WTC11 (cell line): ENCODE results near the gene KCNK18. TPM values are rescaled to one million over a fixed set of nuclear protein-coding genes. Genes with fewer than 3 reads are reported as not detected.

ENCODE experiments used
- ATAC-seq: fragments of 200-7000 bp; cut with Tn5 transposase; 2 replicates; pipeline ENCODE4 v1.10.0; 2021; ENCODE audit warnings: mild to moderate bottlenecking, moderate library complexity
- CTCF ChIA-PET: fragments of 300-600 bp; sonication (Branson Sonifier 250); formaldehyde crosslinking; loops from one replicate; lab custom pipeline; 2021; ENCODE audit warnings: antibody characterized with exemption; lab: Charles Lee
- POLR2A ChIA-PET: fragments of 350-600 bp; sonication (Branson Sonifier 250); formaldehyde crosslinking; loops from one replicate; lab custom pipeline; 2021; ENCODE audit warnings: antibody characterized with exemption; lab: Charles Lee
- DNase-seq: peaks from one replicate; pipeline ENCODE4 v3.0.0; 2021; ENCODE audit warnings: low spot score
- H3K27ac Mint-ChIP-seq: 2 replicates; pipeline ENCODE4 v1.8.0; 2021; ENCODE audit warnings: mixed read lengths
- H3K27me3 Mint-ChIP-seq: 2 replicates; pipeline ENCODE4 v1.8.0; 2021; ENCODE audit warnings: low read depth, mild to moderate bottlenecking, moderate library complexity, mixed read lengths
- H3K36me3 Mint-ChIP-seq: 2 replicates; pipeline ENCODE4 v1.8.0; 2021; ENCODE audit warnings: mixed read lengths
- H3K4me1 Mint-ChIP-seq: 2 replicates; pipeline ENCODE4 v1.8.0; 2022; ENCODE audit warnings: mixed read lengths
- H3K4me3 Mint-ChIP-seq: 2 replicates; pipeline ENCODE4 v1.8.0; 2021; ENCODE audit warnings: mild to moderate bottlenecking, moderate library complexity, mixed read lengths
- H3K9me3 Mint-ChIP-seq: 2 replicates; pipeline ENCODE4 v1.8.0; 2021; ENCODE audit warnings: mixed read lengths
- AFF4 ChIP-seq: sonication (generic); formaldehyde crosslinking; IDR thresholded peaks from 2 replicates; pipeline ENCODE4 v1.8.1; 2023; ENCODE audit warnings: mild to moderate bottlenecking, missing genetic modification reagents, borderline replicate concordance
- CTCF ChIP-seq: fragments of 200-600 bp; IDR thresholded peaks from 2 replicates; pipeline ENCODE4 v1.8.0; 2022; ENCODE audit warnings: antibody characterized with exemption
- E2F5 ChIP-seq: sonication (generic); formaldehyde crosslinking; IDR thresholded peaks from 2 replicates; pipeline ENCODE4 v1.8.1; 2022; ENCODE audit warnings: mild to moderate bottlenecking, moderate library complexity, missing genetic modification reagents
- ESRRA ChIP-seq: sonication (generic); formaldehyde crosslinking; IDR thresholded peaks from 2 replicates; pipeline ENCODE4 v1.8.1; 2022; ENCODE audit warnings: mild to moderate bottlenecking, missing genetic modification reagents, borderline replicate concordance
- GTF2I ChIP-seq: fragments of 250-450 bp; sonication (Bioruptor Pico); conservative IDR thresholded peaks from 2 replicates; pipeline ENCODE4 v1.4.0; 2021; ENCODE audit warnings: mild to moderate bottlenecking
- SP1 ChIP-seq: sonication (generic); formaldehyde crosslinking; conservative IDR thresholded peaks from 2 replicates; pipeline ENCODE4 v1.8.1; 2022; ENCODE audit warnings: missing genetic modification reagents
- ZMAT4 ChIP-seq: fragments of 250-450 bp; sonication (Bioruptor Pico); IDR thresholded peaks from 2 replicates; pipeline ENCODE4 v1.9.0; 2021; ENCODE audit warnings: mild to moderate bottlenecking
- ZNF138 ChIP-seq: sonication (generic); formaldehyde crosslinking; conservative IDR thresholded peaks from 2 replicates; pipeline ENCODE4 v1.8.1; 2022; ENCODE audit warnings: mild to moderate bottlenecking, moderate library complexity, missing genetic modification reagents
- ZNF425 ChIP-seq: fragments of 250-450 bp; sonication (Bioruptor Pico); conservative IDR thresholded peaks from 2 replicates; pipeline ENCODE4 v1.9.0; 2021; ENCODE audit warnings: mild to moderate bottlenecking
- ZSCAN18 ChIP-seq: fragments of 250-450 bp; sonication (Bioruptor Pico); IDR thresholded peaks from 2 replicates; pipeline ENCODE4 v2.1.2; 2022; ENCODE audit warnings: mild to moderate bottlenecking, moderate library complexity
- total RNA-seq: library from RNA; stranded (reverse); gene quantifications from 3 replicates; pipeline ENCODE4 v1.2.3, GENCODE V29; 2021

The KCNK18 gene
- total RNA-seq, 1 experiment from 2014 or later: not detected

- TF ChIP-seq ZSCAN18 (CRISPR knock-in tag) (no peak), GTF2I (CRISPR knock-in tag) (no peak), SP1 (CRISPR knock-in tag) (no peak), ZNF425 (no peak), CTCF (no peak)
Observed at GRCh38 chr10:117249493-117250093, 52.3 kb downstream of the KCNK18 start (continued).

GRCh38 chr10:117250411-117250810 lies 53.1 kb downstream of the KCNK18 start:
- CTCF ChIA-PET: interaction anchor here (1.7 to 3.0 kb wide), 3 partner anchors 10 to 192 kb away, joined by 3 to 10 read pairs (median 8); no protein-coding TSS in a partner anchor
- TF ChIP-seq ZNF138 (CRISPR knock-in tag) (no peak), ESRRA (CRISPR knock-in tag) (no peak)
- H3K9me3 Mint-ChIP-seq: no peaks in the 10 kb centered on the region
- DNase-seq (no peak), ATAC-seq (no peak)
- peaks cover 28% of the 10 kb centered on the region for H3K4me1 Mint-ChIP-seq
- POLR2A ChIA-PET: no interaction called here
- H3K27ac Mint-ChIP-seq: no peak overlapping the region
- H3K36me3 Mint-ChIP-seq: no peaks in the 10 kb centered on the region
- no peak overlapping the region for H3K4me3 Mint-ChIP-seq
- no peaks in the 10 kb centered on the region for H3K27me3 Mint-ChIP-seq

GRCh38 chr10:117253908-117254307 lies 56.6 kb downstream of the KCNK18 start:
- CTCF ChIA-PET: interaction anchor here (0.8 kb wide), 1 partner anchor 66 kb away, joined by 5 read pairs; no protein-coding TSS in a partner anchor
- ATAC-seq: no peak; the same call in 1 of the 2 replicates
- no peak for DNase-seq
- POLR2A ChIA-PET: no interaction called here
- Mint-ChIP-seq H3K27ac (no peak overlapping the region), H3K27me3 (no peaks in the 10 kb centered on the region), H3K4me3 (no peak overlapping the region), H3K9me3 (no peaks in the 10 kb centered on the region), H3K4me1 (peaks cover 34% of the 10 kb centered on the region), H3K36me3 (no peaks in the 10 kb centered on the region)
- no peak for TF ChIP-seq AFF4 (CRISPR knock-in tag)
- TF ChIP-seq E2F5 (CRISPR knock-in tag): no peak
- TF ChIP-seq ZMAT4: no peak
- TF ChIP-seq, all 79 proteins: peak for 0
